Activated T-cell treated with anti-CD3 and anti-CD28 coated beads, Interleukin-2, amount 50 U/mL, for 1 hour (primary cell): Measurements from ENCODE around the gene ZMYND8.
"Not testable (repeated sequence)": the region's sequence is repeated elsewhere in the genome, so short reads cannot be mapped to it uniquely, and the experiment has no call there.

ENCODE experiments used
- DNase-seq: peaks from one replicate; pipeline ENCODE4 v3.0.0-alpha.2; 2020

Gene ZMYND8

DNA sequence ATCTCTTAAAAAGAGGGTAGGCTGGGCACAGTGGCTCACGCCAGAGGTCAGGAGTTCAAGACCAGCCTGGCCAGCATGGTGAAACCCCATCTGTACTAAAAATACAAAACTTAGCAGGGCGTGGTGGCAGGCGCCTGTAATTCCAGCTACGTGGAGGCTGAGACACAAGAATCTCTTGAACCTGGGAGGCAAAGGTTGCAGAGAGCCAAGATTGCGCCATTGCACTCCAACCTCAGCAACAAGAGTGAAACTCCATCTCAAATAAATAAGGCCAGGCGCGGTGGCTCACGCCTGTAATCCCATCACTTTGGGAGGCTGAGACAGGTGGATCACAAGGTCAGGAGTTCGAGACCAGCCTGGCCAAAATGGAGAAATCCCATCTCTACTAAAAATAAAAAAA lies 48.9 kb downstream of the ZMYND8 start:
- not testable (repeated sequence) for DNase-seq

DNA sequence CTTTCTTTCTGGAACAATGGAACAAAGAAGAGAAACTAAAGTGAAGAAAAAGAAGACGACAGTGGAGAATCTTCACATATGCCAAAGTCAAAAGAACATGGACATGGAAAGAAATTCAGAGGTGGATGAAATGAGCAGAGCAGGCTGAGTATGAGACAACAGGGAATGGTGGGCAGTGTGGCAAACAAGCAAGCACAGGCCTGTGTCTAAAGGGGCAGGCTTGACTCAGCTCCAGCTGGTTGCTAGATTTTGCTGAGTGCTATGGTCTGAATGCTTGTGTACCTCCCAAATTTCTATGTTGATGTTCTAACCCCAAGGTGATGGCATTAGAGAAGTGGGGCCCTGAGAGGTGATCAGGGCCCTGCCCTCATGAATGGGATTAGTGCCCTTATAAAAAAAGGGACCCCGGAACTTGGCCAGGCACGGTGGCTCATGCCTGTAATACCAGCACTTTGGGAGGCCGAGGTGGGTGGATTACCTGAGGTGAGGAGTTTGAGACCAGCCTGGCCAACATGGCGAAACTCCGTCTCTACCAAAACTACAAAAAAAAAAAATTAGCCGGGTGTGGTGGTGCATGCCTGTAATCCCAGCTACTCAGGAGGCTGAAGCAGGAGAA lies 49.6 kb downstream of the ZMYND8 start:
- DNase-seq = no peak

DNA sequence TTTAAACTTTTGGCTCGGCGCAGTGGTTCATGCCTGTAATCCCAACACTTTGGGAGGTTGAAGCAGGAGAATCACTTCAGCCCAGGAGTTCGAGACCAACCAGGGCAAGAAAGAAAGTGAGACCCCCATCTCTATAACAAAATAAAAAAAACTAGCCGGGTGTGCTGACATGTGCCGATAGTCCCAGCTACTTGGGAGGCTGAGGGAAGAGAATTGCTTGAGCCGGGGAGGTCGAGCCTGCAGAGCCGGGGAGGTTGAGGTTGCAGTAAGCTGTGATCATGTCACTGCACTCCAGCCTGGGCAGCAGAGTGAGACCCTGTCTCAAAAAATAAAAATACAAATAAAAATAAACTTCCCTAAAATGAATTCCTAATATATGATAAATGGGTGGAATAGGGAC lies 50.4 kb downstream of the ZMYND8 start:
- no peak for DNase-seq

GRCh38 chr20:47305667-47306066 lies 50.8 kb downstream of the ZMYND8 start:
- DNase-seq = no peak

DNA sequence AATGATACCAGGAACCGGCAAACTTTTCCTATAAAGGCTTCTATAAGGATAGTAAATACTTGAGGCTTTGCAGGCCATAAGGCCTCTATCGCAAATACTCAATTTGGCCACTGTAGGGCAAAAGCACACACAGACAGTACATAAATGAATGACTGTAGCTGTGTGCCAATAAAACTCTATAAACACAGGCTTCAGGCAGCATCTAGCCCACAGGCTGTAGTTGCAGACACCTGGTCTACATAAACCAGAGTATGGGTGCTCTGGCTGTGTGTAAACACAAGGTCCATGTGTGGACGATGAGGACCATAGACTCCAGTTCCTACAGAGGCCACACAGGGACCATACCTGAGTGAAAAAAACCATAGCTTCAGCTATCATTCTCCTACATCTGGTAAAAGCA lies 52.2 kb downstream of the ZMYND8 start:
- no peak for DNase-seq

DNA sequence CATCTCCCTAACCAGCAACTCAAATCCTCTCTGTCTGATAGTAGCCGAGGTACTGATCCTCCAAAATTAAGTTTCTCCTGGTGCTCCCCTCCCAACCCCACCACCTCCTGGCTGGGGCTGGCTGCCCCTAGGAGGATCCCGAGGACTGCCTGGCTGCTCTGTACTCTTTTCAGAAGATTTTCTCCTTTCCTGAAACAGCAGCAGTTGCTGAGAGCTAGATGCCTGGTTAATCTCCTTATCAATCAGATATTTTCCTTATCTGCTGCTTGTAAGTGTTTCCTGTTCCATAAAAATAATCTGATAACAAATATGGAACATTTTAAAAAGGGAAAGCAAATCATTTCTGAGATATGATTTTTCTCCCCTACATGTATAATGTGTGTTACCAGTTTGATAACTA lies 52.8 kb downstream of the ZMYND8 start:
- no peak for DNase-seq

DNA sequence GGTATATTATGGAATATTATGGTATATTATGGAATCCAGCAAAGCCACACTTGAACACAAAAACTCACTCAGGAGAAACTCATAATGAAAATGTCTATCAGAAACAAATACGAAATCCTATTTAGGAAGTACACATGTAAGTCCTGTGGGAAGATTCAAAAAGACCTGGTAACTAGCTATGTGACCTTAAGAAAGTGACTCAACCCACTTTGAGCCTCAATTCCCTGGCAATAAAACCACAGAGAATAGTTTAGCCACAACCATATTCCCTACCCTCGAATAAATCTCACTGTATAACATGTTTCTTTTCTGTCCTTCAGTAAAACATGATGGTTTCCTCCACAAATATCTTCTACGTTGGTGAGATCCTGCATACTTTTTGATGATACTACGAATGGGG lies 56.4 kb downstream of the ZMYND8 start:
- no peak for DNase-seq

DNA sequence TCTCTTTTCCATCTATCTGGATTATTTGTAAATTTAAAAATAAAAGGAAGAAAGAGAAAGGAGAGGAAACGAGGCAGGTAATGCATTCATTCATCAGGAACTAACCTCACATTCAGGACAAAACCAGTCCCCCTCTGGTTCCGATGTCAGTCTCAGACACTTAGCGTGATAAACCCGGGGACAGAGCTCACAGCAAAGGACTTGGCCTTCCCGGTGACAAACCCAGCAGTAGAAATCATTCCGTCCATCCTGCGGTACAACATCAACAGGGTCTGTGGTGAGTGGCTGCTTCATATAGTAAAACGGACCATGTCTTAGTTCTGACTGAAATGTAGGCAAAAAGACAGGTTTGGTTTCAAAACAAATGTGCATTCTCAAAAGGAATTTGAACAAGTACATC lies 57.9 kb downstream of the ZMYND8 start:
- DNase-seq = no peak

DNA sequence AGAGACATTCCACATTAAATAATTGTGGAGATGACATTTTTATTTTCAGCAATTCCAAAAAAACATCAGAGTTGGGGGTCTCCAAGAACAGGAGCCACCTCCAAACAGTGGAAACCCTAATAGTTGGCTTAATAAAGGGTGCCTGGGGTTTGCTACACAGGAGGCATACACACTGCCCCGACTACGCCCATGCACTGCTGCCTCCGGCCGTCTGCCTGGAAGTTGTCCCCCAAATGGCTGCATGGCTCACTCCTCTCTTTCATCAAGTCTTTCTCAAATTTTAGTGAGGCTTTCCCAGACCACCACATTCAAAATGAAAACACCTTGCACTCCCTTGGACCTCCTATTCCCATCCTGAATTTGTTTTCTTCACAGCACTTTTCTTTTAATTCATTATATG lies 58.8 kb downstream of the ZMYND8 start:
- no peak for DNase-seq

GRCh38 chr20:47296950-47297349 lies 59.5 kb downstream of the ZMYND8 start:
- DNase-seq = no peak

GRCh38 chr20:47295921-47296426 lies 60.5 kb downstream of the ZMYND8 start:
- no peak for DNase-seq

DNA sequence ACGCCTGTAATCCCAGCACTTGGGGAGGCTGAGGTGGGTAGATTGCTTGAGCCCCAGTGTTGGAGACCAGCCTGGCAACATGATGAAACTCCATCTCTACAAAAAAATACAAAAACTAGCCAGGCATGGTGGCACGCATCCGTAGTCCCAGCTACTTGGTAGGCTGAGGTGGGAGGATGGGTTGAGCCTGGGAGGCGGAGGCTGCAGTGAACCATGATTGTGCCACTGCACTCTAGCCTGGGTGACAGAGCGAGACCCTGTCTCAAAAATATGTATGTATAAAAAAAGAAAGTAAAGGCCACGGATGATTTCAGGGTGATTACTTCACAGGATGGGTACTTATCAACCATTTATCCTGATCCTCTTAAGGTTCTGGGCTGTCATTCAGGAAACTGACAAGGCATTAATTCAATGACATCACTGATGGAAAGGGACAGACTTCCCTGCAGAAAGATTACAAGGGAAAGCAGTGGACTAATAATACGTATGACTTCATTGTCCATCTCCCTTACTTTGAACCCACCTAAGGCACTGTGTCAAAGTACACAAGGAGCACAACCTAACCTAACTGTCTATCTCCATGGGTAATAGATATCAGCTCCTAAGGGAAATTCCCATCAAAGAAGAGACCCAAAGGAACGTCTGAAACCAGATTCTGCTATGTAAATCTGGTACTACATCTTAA lies 61.2 kb downstream of the ZMYND8 start:
- no peak for DNase-seq

DNA sequence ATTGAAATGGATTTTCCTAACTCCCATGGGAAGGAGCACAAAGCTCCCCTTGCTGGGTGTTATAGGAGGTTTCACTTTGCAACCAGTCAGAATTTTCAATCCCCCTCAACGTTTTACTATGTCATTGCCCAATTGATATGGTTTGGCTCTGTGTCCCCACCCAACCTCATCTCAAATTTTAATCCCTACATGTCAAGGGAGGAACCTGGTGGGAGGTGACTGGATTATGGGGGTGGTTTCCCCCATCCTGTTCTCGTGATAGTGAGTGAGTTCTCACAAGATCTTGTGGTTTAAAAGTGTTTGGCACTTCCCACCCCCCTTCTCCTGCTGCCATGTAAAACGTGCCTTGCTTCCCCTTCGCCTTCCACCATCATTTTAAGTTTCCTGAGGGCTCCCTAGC lies 62.9 kb downstream of the ZMYND8 start:
- no peak for DNase-seq

DNA sequence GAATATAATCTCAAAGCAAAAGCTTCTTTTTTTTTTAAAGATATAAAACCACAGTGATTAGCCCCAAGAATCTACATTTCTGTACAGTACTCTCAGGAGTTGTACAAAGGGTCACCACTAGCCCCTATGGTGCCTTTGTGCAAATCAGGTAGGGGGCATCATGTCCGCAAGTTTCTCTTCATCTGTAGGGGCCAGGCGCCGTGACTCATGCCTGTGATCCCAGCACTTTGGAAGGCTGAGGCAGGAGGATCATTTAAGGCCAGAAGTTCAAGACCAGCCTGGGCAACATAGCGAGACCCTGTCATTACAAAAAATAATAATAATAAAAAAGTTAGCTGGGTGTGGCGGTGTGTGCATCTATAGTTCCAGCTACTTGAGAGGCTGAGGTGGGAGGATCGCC lies 63.9 kb downstream of the ZMYND8 start:
- DNase-seq = no peak

GRCh38 chr20:47290666-47291430 lies 65.7 kb downstream of the ZMYND8 start:
- no peak for DNase-seq

DNA sequence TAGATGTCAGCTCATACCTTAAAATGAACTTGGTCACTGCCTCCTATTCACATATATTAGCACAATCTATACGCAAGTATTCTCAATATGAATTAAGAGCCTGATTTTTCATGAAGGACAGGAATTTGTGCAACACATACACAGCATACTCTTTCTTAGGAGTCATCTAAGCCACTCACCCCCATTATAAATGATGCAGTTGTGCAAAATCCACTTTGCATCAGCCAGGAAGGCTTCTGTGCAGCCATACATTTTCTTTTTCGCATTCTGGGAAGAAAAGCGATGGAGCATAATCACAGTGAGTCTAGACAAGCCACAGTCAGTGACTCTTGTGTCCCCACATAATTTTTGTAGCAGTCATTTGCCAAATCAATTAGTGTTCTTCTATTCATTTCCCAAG lies 66.5 kb downstream of the ZMYND8 start:
- DNase-seq = no peak

DNA sequence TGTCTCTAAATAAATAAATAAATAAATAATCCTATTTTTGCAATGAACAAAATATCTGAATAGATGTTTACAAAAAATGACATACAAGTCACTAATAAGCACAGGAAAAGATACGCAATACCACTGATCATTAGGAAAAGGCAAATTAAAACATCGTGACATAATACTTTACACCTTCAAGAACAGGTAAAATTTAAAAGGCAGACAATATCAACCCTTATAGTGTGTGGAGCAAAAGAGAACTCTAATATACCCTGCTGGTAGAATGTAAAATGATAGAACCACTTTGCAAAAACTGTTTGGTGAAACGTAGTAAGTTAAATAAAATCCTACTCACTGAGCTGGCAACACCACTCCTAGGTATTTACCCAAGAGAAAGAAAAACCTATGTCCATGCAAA lies 67.4 kb downstream of the ZMYND8 start:
- DNase-seq = no peak

GRCh38 chr20:47288530-47288929 lies 68.0 kb downstream of the ZMYND8 start:
- not testable (repeated sequence) for DNase-seq

DNA sequence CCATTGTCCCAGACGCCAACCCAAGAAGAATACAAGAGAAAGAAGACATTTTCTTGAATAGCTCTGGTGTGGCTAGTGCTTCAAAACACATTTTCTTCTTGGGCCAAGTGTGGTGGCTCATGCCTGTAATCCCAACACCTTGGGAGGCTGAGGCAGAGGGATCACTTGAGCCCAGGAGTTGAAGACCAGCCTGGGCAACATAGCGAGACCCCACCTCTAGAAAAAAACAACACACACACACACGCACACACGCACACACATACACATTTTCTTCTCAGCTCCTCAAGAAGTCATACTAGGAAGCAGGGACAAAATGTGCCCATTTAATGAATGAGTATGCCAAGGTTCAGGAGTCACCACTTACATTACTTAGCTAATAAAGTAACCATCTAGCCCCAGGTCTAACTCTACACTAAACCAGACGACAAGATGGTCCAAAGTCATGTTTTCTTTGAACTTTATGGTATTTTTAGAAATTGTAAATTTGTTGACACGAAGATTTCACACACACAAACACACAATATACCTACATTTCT lies 68.8 kb downstream of the ZMYND8 start:
- DNase-seq = no peak

GRCh38 chr20:47286681-47287080 lies 69.8 kb downstream of the ZMYND8 start:
- DNase-seq = no peak

GRCh38 chr20:47285189-47285588 lies 71.3 kb downstream of the ZMYND8 start:
- no peak for DNase-seq

DNA sequence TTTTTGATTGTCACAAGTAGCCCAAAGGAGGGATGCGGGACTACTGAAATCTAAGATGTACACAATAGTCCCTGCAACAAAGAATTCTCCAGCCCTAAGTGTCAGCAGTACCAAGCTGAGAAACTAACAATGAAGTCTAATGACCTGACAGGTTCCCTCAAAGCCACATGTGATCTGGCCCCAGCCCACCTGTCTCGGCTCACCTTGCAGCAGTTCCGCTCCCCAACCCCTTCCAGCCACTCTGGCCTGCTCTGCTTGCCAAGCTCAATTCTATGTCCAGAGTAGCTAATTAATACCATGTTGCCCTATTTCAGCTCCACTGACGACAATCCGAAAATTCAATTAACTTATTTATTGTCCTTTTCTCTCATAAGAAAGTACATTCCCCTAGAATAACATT lies 72.1 kb downstream of the ZMYND8 start:
- DNase-seq = no peak

DNA sequence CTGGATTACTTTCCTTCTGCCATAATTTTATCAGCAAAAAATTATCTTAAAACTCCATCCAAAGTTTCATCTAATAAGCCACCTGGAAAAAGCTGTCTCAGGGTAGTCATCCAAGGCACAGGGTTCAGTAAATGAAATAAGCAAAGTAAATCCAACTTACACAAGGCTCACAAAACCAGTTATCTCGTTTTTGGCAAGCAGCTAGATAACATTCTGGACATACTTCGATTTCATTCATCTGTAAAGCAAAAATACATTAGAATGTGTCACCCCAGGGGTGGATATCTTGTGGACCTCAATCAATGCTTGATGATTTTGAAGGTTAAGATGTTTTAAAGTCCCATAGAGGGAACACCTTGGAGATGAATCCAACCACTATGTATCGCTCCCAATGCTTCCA lies 73.1 kb downstream of the ZMYND8 start:
- DNase-seq = no peak

DNA sequence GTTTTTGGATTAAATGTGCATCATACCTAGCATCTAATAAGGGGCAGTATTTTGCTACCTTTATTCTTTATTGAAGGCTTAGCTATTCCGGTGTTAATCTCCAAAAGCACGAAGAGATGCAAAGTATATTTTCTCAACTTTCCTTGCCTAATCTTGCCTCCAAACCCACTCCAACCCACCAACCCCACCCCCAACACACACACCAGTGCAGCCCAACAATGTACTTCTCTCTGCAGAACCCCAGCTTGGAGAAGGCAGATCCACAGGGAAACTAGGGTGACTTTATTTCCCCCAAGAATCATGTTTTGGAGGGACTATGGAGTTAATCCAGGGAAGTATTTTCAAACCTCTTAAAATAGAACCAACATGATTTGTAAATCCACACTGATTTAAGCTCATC lies 73.6 kb downstream of the ZMYND8 start:
- no peak for DNase-seq
